Upper lobe of left lung (tissue), 6 donors: ENCODE results near the gene MEIS1. TPM values are rescaled to one million over a fixed set of nuclear protein-coding genes. Genes with fewer than 3 reads are reported as not detected.

ENCODE experiments used
- ATAC-seq, 2 donors: fragments of 200-7000 bp; cut with Tn5 transposase; one replicate each; pipeline ENCODE4 v1.9.1; 2022; ENCODE audit warnings: mild to moderate bottlenecking in 2 of 2, moderate library complexity in 2 of 2; ENCODE audit not compliant: low FRiP score in 2 of 2
- DNase-seq, 2 donors: peaks; one replicate each; pipeline ENCODE4 v3.0.0-alpha.2; 2019 to 2020
- H3K27ac ChIP-seq, 4 donors: fragments of 200-600 bp; sonication (generic); one replicate each; pipeline ENCODE4 v1.5.1; 2016 to 2019
- H3K27me3 ChIP-seq, 4 donors: fragments of 200-600 bp; sonication (generic); one replicate each; pipeline ENCODE4 v1.5.1; 2017 to 2019
- H3K36me3 ChIP-seq, 4 donors: fragments of 200-600 bp; sonication (generic); one replicate each; pipeline ENCODE4 v1.5.1; 2016 to 2019
- H3K4me1 ChIP-seq, 4 donors: fragments of 200-600 bp; sonication (generic); one replicate each; pipeline ENCODE4 v1.5.1; 2018 to 2019
- H3K4me3 ChIP-seq, 4 donors: fragments of 200-600 bp; sonication (generic); one replicate each; pipeline ENCODE4 v1.5.1; 2017 to 2019; ENCODE audit warnings: mild to moderate bottlenecking in 2 of 4, moderate library complexity in 1 of 4
- H3K9me3 ChIP-seq, 4 donors: fragments of 200-600 bp; sonication (generic); one replicate each; pipeline ENCODE4 v1.5.1; 2018 to 2019
- CTCF ChIP-seq, 6 experiments: fragments of 450-650 bp in 4 of 6; fragments of 200-600 bp in 2 of 6; sonication (generic) in 2 of 6; IDR thresholded peaks; one replicate each; pipeline ENCODE4 v1.5.1; 2016 to 2019; ENCODE audit warnings: antibody characterized with exemption in 6 of 6
- EP300 ChIP-seq, 4 donors: sonication (generic); formaldehyde crosslinking; IDR thresholded peaks; one replicate each; pipeline ENCODE4 v1.5.1; 2017; ENCODE audit warnings: antibody characterized with exemption in 4 of 4, control low read depth in 2 of 4
- POLR2A ChIP-seq, 4 donors: fragments of 450-650 bp; IDR thresholded peaks; one replicate each; pipeline ENCODE4 v1.5.1; 2016 to 2017; ENCODE audit warnings: antibody characterized with exemption in 4 of 4, mild to moderate bottlenecking in 2 of 4
- POLR2AphosphoS5 ChIP-seq, 2 donors: sonication (generic); formaldehyde crosslinking; IDR thresholded peaks; one replicate each; pipeline ENCODE4 v1.5.1; 2017; ENCODE audit warnings: antibody characterized with exemption in 2 of 2
- WGBS, 2 donors: methylation state at CpG; one replicate each; pipeline ENCODE4 v1.1.5; 2017 to 2018; 5-methylcytosine and 5-hydroxymethylcytosine counted together
- total RNA-seq, 6 donors: library from RNA; depleted of rRNA in 4 of 6; stranded (reverse); fragments of >200 nt in 4 of 6; gene quantifications; one replicate each; pipeline versions ENCODE4 v1.1.0 to v1.2.1, GENCODE V29; 2016 to 2021
- donor health status: DM: no; HTN: no; CAD: no; lungs with moderate emphysema.
- donor health status: DM: no; HTN: yes; CAD: no; lungs with severe emphysema.

MEIS1 gene
- total RNA-seq, 6 donors from 2014 or later, result 23.1 to 43.9 (median 30.0) TPM

GRCh38 chr2:66495788-66496640, 61.1 kb downstream of the MEIS1 start:
- peak in 1 of 2 donors; percentile 28 for DNase-seq

DNA sequence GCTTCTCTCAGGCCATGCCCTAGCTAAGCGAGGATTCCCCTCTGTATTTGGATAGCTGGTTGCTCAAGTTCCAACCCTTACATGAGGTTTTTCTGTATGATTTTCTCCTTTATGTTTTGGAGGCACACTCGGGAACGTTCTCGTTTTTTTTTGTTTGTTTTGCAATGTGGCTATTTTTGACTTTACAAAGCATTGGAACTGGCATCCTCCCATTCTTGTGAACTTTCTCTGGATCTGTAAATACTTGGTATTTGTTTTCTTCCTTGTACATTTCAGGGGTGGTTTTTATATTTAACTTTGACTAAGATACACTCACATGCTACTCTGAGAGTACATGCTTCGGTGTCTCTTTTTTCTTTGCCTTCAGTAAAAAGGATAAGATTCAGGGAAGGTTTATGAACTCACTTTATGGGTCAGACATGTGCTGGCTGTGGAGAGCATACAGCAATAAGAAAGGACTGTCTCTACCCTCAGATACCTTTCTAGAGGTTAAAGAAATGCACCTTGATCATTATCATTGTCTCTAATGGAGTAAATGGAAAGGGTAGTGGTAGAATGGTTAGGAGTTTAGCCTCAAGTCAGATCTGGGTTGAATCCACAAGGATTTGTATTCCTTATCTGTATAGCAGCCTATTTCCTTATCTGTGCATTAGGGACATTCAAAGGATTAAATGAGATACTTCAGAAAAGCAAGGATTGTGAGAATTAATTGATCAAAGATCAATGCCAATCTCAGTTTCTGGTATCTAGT, 61.9 kb downstream of the MEIS1 start:
- 38 to 43% methylated on average over 5 of the region's 5 CpGs for WGBS, 2 donors
- no peak for TF ChIP-seq CTCF (IDR thresholded peaks at IDR 0.05)
- TF ChIP-seq EP300 (IDR thresholded peaks at IDR 0.05), result no peak
- no peak for TF ChIP-seq POLR2AphosphoS5 (IDR thresholded peaks at IDR 0.05)
- peaks cover 0 to 3% (median 0%) of the 10 kb centered on the region in 4 donors for H3K36me3 ChIP-seq
- H3K27ac ChIP-seq, result peak overlapping the region; percentile 58 to 80 (median 73)
- H3K9me3 ChIP-seq, result no peaks in the 10 kb centered on the region
- peaks cover 34 to 55% (median 42%) of the 10 kb centered on the region in 4 donors for H3K4me1 ChIP-seq
- DNase-seq (no peak), ATAC-seq (no peak)
- no peaks in the 10 kb centered on the region for H3K27me3 ChIP-seq
- H3K4me3 ChIP-seq, result no peak overlapping the region

More at GRCh38 chr2:66495788-66496640, 61.1 kb downstream of the MEIS1 start:
- Histone ChIP-seq H3K4me3 (no peak overlapping the region), H3K4me1 (peaks cover 39 to 63% (median 49%) of the 10 kb centered on the region in 4 donors), H3K27me3 (no peaks in the 10 kb centered on the region), H3K27ac (peak overlapping the region; percentile 58 to 80 (median 73)), H3K36me3 (peaks cover 0 to 3% (median 0%) of the 10 kb centered on the region in 4 donors), H3K9me3 (no peaks in the 10 kb centered on the region)
- 42 to 50% methylated on average over 13 of the region's 13 CpGs for WGBS, 2 donors
- ATAC-seq, result peak; percentile 58 to 66
- peak in 1 of 6 experiments; percentile 17 for TF ChIP-seq CTCF (IDR thresholded peaks at IDR 0.05)
- no peak for TF ChIP-seq POLR2AphosphoS5 (IDR thresholded peaks at IDR 0.05)
- TF ChIP-seq EP300 (IDR thresholded peaks at IDR 0.05), result no peak
- TF ChIP-seq POLR2A (IDR thresholded peaks at IDR 0.05), result no peak

DNA sequence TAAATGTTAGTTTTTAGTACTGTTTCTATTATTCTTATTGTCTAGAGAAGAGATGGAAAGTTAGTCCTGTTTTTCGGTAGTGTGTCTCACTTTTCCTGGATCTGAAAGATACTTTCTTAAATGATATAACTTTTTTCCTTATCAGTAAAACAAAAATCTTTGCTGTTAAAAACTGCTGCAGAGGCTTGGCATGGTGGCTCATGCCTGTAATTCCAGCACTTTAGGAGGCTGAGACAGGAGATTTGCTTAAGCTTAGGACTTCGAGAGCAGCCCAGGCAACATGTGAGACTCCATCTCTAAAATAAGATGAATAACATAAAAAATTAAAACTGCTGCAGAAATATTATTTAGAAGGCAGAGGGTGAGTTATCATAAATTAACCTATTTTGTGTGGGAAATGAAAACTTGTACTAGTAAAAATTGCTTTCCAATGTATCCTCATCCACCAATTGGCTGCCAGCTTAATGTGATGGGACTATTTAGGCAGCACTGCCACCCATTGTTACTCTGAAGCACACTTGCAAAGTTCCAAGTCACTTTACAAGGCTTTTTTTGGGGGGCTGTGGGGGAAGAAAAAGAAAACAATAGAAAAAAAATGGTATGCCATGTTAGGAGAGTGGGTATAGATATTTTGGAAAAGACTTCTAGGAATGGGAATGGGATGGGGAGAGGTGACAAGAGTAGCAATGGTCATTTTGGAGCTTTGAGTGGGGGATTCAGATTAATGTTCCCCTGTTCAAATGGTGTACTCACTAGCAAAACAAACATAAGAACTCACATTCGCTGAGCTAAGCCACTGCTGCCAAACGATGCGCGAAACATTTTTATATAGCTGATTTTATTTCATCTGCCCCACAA, 62.7 kb downstream of the MEIS1 start:
- H3K36me3 ChIP-seq, result peaks cover 0 to 3% (median 0%) of the 10 kb centered on the region in 4 donors
- 86 to 92% methylated on average over 6 of the region's 6 CpGs for WGBS, 2 donors
- no peak for TF ChIP-seq POLR2AphosphoS5 (IDR thresholded peaks at IDR 0.05)
- TF ChIP-seq CTCF (IDR thresholded peaks at IDR 0.05), result no peak
- TF ChIP-seq POLR2A (IDR thresholded peaks at IDR 0.05), result no peak
- TF ChIP-seq EP300 (IDR thresholded peaks at IDR 0.05), result no peak
- ATAC-seq, result no peak
- H3K4me1 ChIP-seq, result peaks cover 27 to 47% (median 34%) of the 10 kb centered on the region in 4 donors
- H3K27me3 ChIP-seq, result no peaks in the 10 kb centered on the region
- peak overlapping the region in 2 of 4 donors; percentile 42 to 80 for H3K27ac ChIP-seq
- no peak for DNase-seq
- H3K4me3 ChIP-seq, result no peak overlapping the region
- no peaks in the 10 kb centered on the region for H3K9me3 ChIP-seq

DNA sequence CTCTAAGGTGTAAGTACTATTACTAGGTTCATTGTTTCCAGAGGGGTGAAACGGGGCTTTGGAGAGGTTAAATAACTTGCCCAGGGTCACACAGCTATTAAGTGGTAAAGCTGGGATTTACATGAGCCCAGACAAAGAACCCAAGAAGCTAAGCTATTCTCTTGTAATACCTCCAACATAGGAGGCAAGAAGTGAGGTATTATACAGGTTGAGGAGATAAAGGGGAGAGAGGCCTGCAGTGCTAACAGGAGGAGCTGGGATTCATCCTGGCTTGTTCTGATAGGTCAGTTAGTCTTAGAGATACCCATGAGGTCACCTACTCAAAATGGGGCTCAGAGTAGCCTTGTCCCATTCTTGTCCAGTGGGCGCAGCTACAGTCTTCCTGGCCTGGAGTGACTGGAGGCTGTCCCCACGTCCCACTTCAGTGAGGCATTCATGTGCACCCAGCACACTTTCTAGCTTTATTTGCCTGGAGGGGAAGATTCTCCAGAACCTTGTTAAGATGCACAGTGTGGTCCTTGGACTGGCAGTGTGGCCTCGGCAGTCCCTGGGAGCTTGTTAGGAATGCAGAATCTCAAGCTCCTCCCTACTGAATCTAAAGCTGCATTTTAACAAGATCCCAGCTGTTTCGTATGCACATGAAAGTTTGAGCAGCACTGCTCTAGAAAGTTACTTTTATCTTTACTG, 63.5 kb downstream of the MEIS1 start:
- DNase-seq (no peak), ATAC-seq (no peak)
- Histone ChIP-seq H3K9me3 (no peaks in the 10 kb centered on the region), H3K27ac (peak overlapping the region in 2 of 4 donors; percentile 26 to 42), H3K36me3 (peaks cover 0 to 3% (median 0%) of the 10 kb centered on the region in 4 donors), H3K27me3 (no peaks in the 10 kb centered on the region), H3K4me1 (peaks cover 26 to 45% (median 32%) of the 10 kb centered on the region in 4 donors), H3K4me3 (no peak overlapping the region)
- TF ChIP-seq POLR2A (IDR thresholded peaks at IDR 0.05), result no peak
- TF ChIP-seq POLR2AphosphoS5 (IDR thresholded peaks at IDR 0.05), result no peak
- TF ChIP-seq CTCF (IDR thresholded peaks at IDR 0.05), result no peak
- no peak for TF ChIP-seq EP300 (IDR thresholded peaks at IDR 0.05)
- WGBS, 2 donors, result 67 to 91% methylated on average over 5 of the region's 5 CpGs
